Suprapubic skin (tissue), 4 donors: ENCODE data around the gene PASK. TPM values are rescaled to one million over a fixed set of nuclear protein-coding genes. Genes with fewer than 3 reads are reported as not detected.

Experiments
- DNase-seq, 2 donors: peaks; one replicate each; pipeline ENCODE4 v3.0.0-alpha.2; 2019; ENCODE audit warnings: low spot score in 2 of 2
- H3K27ac ChIP-seq: fragments of 200-600 bp; sonication (generic); one replicate; pipeline ENCODE4 v1.5.1; 2019
- H3K27me3 ChIP-seq: fragments of 200-600 bp; sonication (generic); one replicate; pipeline ENCODE4 v1.5.1; 2019
- H3K36me3 ChIP-seq: fragments of 200-600 bp; sonication (generic); one replicate; pipeline ENCODE4 v1.5.1; 2019
- H3K4me1 ChIP-seq: fragments of 200-600 bp; sonication (generic); one replicate; pipeline ENCODE4 v1.5.1; 2019
- H3K4me3 ChIP-seq: fragments of 200-600 bp; sonication (generic); one replicate; pipeline ENCODE4 v1.5.1; 2019; ENCODE audit warnings: mild to moderate bottlenecking
- H3K9me3 ChIP-seq: fragments of 200-600 bp; sonication (generic); one replicate; pipeline ENCODE4 v1.5.1; 2019
- CTCF ChIP-seq, 2 donors: fragments of 200-600 bp in 1 of 2; fragments of 450-650 bp in 1 of 2; sonication (generic) in 1 of 2; IDR thresholded peaks; one replicate each; pipeline ENCODE4 v1.5.1; 2016 to 2019; ENCODE audit warnings: antibody characterized with exemption in 2 of 2, mild to moderate bottlenecking in 1 of 2, moderate library complexity in 1 of 2
- EP300 ChIP-seq: sonication (generic); formaldehyde crosslinking; IDR thresholded peaks from one replicate; pipeline ENCODE4 v1.6.1; 2017; ENCODE audit warnings: antibody characterized with exemption
- POLR2A ChIP-seq, 2 donors: fragments of 450-650 bp; IDR thresholded peaks; one replicate each; pipeline ENCODE4 v1.6.1; 2017; ENCODE audit warnings: antibody characterized with exemption in 2 of 2, mild to moderate bottlenecking in 2 of 2, moderate library complexity in 2 of 2
- POLR2AphosphoS5 ChIP-seq, 3 donors: sonication (generic); formaldehyde crosslinking; IDR thresholded peaks; one replicate each; pipeline ENCODE4 v1.6.1; 2017; ENCODE audit warnings: antibody characterized with exemption in 3 of 3
- WGBS: methylation state at CpG from one replicate; pipeline ENCODE4 v1.1.5; 2018; 5-methylcytosine and 5-hydroxymethylcytosine counted together
- total RNA-seq, 4 donors: library from RNA; depleted of rRNA; stranded (reverse); fragments of >200 nt; gene quantifications; one replicate each; pipeline ENCODE4 v1.1.0, GENCODE V29; 2016

The PASK gene
- total RNA-seq, 4 donors from 2014 or later = 9.8 to 19.7 (median 14.6) TPM

GRCh38 chr2:241157841-241158545 lies 8.7 kb upstream of the PASK start:
- WGBS = 95% methylated on average over 9 of the region's 9 CpGs
- H3K36me3 ChIP-seq = peaks cover 61% of the 10 kb centered on the region
- H3K27me3 ChIP-seq = no peaks in the 10 kb centered on the region
- no peaks in the 10 kb centered on the region for H3K9me3 ChIP-seq
- peaks cover 12% of the 10 kb centered on the region for H3K4me1 ChIP-seq
- H3K27ac ChIP-seq = no peak overlapping the region
- DNase-seq = no peak
- no peak for TF ChIP-seq POLR2AphosphoS5 (IDR thresholded peaks at IDR 0.05)
- TF ChIP-seq CTCF (IDR thresholded peaks at IDR 0.05) = no peak
- no peak for TF ChIP-seq POLR2A (IDR thresholded peaks at IDR 0.05)
- TF ChIP-seq EP300 = no peak
- no peak overlapping the region for H3K4me3 ChIP-seq

DNA sequence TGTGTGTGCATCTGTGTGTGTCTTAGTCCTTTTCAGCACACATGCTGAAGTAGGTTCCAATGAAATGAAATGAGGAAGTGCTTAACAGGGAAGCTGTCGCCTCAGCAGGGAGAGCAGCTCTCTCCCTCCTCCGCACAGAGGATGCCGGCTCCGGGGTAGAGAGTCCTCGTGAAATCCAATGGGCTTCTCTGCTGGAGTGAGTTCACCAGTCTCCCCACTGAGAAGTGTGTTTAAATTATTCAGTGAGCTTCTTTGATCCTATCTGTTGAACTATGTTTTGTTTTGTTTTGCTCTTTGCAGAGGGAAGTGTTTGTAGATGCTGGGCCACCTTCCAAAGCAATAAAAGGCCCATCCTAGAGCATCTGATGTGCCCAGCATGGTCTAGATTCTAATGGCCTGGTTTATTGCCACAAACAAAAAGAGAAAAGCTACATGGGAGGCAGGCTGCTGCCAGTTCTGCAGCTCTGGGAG lies 7.7 kb upstream of the PASK start:
- Histone ChIP-seq H3K27ac (no peak overlapping the region), H3K9me3 (no peaks in the 10 kb centered on the region), H3K4me1 (peaks cover 8% of the 10 kb centered on the region), H3K27me3 (no peaks in the 10 kb centered on the region), H3K4me3 (no peak overlapping the region), H3K36me3 (peaks cover 57% of the 10 kb centered on the region)
- no peak for DNase-seq
- TF ChIP-seq EP300 = no peak
- TF ChIP-seq CTCF (IDR thresholded peaks at IDR 0.05) = no peak
- no peak for TF ChIP-seq POLR2AphosphoS5 (IDR thresholded peaks at IDR 0.05)
- no peak for TF ChIP-seq POLR2A (IDR thresholded peaks at IDR 0.05)
- 57% methylated on average over 5 of the region's 5 CpGs for WGBS

GRCh38 chr2:241155936-241156335 lies 6.7 kb upstream of the PASK start:
- Histone ChIP-seq H3K9me3 (no peaks in the 10 kb centered on the region), H3K27me3 (no peaks in the 10 kb centered on the region), H3K36me3 (peaks cover 53% of the 10 kb centered on the region), H3K27ac (no peak overlapping the region), H3K4me1 (peaks cover 14% of the 10 kb centered on the region), H3K4me3 (no peak overlapping the region)
- DNase-seq = no peak
- TF ChIP-seq EP300 = no peak
- WGBS = 50% methylated on average over 1 of the region's 1 CpG

DNA sequence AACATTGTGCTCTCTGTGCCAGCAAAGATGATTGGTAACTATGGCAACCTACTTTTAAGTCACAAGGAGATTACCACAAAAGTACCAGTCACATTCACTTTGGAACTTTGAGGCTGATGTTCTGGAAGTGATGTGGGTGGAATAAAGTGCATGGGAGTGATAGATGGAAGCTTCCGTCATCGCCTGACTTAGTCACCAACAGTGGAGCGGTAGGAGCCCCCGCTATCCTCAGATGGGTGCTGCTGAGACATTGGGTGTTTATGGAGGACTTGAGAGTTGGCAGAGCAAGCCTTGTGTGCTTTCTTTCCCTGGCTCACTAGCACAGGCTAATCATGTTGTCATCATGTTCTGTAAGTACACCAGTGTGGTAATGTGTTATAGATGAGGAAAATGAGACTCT lies 5.6 kb upstream of the PASK start:
- H3K27me3 ChIP-seq = no peaks in the 10 kb centered on the region
- no peak for TF ChIP-seq POLR2A (IDR thresholded peaks at IDR 0.05)
- TF ChIP-seq CTCF (IDR thresholded peaks at IDR 0.05) = no peak
- TF ChIP-seq POLR2AphosphoS5 (IDR thresholded peaks at IDR 0.05) = no peak
- no peak for TF ChIP-seq EP300
- no peak overlapping the region for H3K4me3 ChIP-seq
- H3K36me3 ChIP-seq = peaks cover 48% of the 10 kb centered on the region
- peaks cover 18% of the 10 kb centered on the region for H3K4me1 ChIP-seq
- H3K9me3 ChIP-seq = no peaks in the 10 kb centered on the region
- DNase-seq = no peak
- 89% methylated on average over 4 of the region's 4 CpGs for WGBS
- no peak overlapping the region for H3K27ac ChIP-seq

DNA sequence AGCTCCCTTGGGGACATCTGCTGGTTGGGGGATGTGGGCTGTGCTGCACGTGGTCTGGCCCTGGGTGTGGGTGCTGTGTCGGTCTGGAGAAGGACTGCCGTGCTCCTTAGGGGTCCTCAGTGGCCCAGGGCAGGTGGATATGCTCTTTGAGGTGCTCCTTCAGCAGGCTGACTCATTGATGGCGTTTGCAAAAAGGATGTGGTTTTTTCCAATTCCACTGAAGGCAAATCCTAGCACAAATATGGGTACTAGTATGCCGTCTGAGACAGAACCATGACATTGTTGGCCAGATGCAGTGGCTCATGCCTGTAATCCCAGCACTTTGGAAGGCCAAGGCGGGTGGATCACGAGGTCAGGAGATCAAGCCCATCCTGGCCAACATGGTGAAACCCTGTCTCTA lies 4.3 kb upstream of the PASK start:
- peaks cover 35% of the 10 kb centered on the region for H3K36me3 ChIP-seq

More for the DNA sequence above, 4.3 kb upstream of the PASK start:
- no peak overlapping the region for H3K27ac ChIP-seq
- peaks cover 27% of the 10 kb centered on the region for H3K4me1 ChIP-seq
- H3K27me3 ChIP-seq = no peaks in the 10 kb centered on the region
- DNase-seq = no peak
- TF ChIP-seq POLR2A (IDR thresholded peaks at IDR 0.05) (no peak), POLR2AphosphoS5 (IDR thresholded peaks at IDR 0.05) (no peak), CTCF (IDR thresholded peaks at IDR 0.05) (no peak), EP300 (no peak)
- WGBS = 74% methylated on average over 4 of the region's 7 CpGs
- no peaks in the 10 kb centered on the region for H3K9me3 ChIP-seq
- H3K4me3 ChIP-seq = no peak overlapping the region
